Testis (tissue), 3 donors: Measurements from ENCODE around the gene TMUB1. TPM values are rescaled to one million over a fixed set of nuclear protein-coding genes. Genes with fewer than 3 reads are reported as not detected.

ENCODE experiments used
- DNase-seq: peaks from one replicate; pipeline ENCODE4 v3.0.0-alpha.2; 2019
- H3K27ac ChIP-seq, 2 donors: fragments of 200-600 bp; sonication (generic); one replicate each; pipeline ENCODE4 v1.5.1; 2019
- H3K27me3 ChIP-seq: fragments of 200-600 bp; sonication (generic); one replicate; pipeline ENCODE4 v1.5.1; 2019
- H3K36me3 ChIP-seq: fragments of 200-600 bp; sonication (generic); one replicate; pipeline ENCODE4 v1.5.1; 2017; ENCODE audit warnings: low read depth; ENCODE audit errors: missing control alignments
- H3K4me1 ChIP-seq: fragments of 200-600 bp; sonication (generic); one replicate; pipeline ENCODE4 v1.5.1; 2019
- H3K4me3 ChIP-seq, 2 donors: fragments of 200-600 bp; sonication (generic); one replicate each; pipeline ENCODE4 v1.5.1; 2017 to 2019
- H3K9me3 ChIP-seq: fragments of 200-600 bp; sonication (generic); one replicate; pipeline ENCODE4 v1.5.1; 2017
- CTCF ChIP-seq, 3 experiments: fragments of 450-650 bp in 2 of 3; fragments of 200-600 bp in 1 of 3; sonication (generic) in 1 of 3; IDR thresholded peaks; one replicate each; pipeline ENCODE4 v1.5.1; 2016 to 2019; ENCODE audit warnings: antibody characterized with exemption in 3 of 3, mild to moderate bottlenecking in 2 of 3, moderate library complexity in 1 of 3
- POLR2A ChIP-seq: fragments of 450-650 bp; IDR thresholded peaks from one replicate; pipeline ENCODE4 v1.6.1; 2017; ENCODE audit warnings: antibody characterized with exemption, mild to moderate bottlenecking, moderate library complexity
- WGBS, 2 donors: methylation state at CpG; one replicate each; pipeline ENCODE4 v1.1.5; 2018; 5-methylcytosine and 5-hydroxymethylcytosine counted together
- intact Hi-C: fragments of 100-400 bp; cut with DNase I; formaldehyde crosslinking; loops from one replicate; pipeline ENCODE4 v1.15.1; 2023; ENCODE audit warnings: low total_unique reads
- polyA plus RNA-seq: library from polyadenylated mRNA; stranded (reverse); fragments of 350-450 nt; fragmentation: Illumina TruSeq; extraction: RNeasy Lipid Tissue Mini Kit (QIAGEN cat#74804); gene quantifications from one replicate; pipeline ENCODE4 v1.2.3, GENCODE V29; 2014; ENCODE audit warnings: low read depth, low replicate concordance; ENCODE audit not compliant: insufficient read depth
- total RNA-seq, 2 donors: library from RNA; depleted of rRNA; stranded (reverse); fragments of >200 nt; gene quantifications; one replicate each; pipeline ENCODE4 v1.2.3, GENCODE V29; 2016

Gene TMUB1
- total and polyA plus RNA-seq, 3 donors from 2014 or later = 30.8 to 68.7 (median 63.2) TPM

- 93 to 94% methylated on average over 13 of the region's 13 CpGs for WGBS, 2 donors
- DNase-seq = no peak
- no peaks in the 10 kb centered on the region for H3K27me3 ChIP-seq
- no peak for TF ChIP-seq POLR2A
- no peak for TF ChIP-seq CTCF (IDR thresholded peaks at IDR 0.05)
- H3K9me3 ChIP-seq = no peaks in the 10 kb centered on the region
- no peak overlapping the region for H3K27ac ChIP-seq
- no peak overlapping the region for H3K4me3 ChIP-seq
- peaks cover 6% of the 10 kb centered on the region for H3K4me1 ChIP-seq
- intact Hi-C loops = no loop called here
- H3K36me3 ChIP-seq = no peaks in the 10 kb centered on the region
These were observed 35.7 kb upstream of the TMUB1 start for GRCh38 chr7:151119055-151119415.

- WGBS, 2 donors = 92 to 96% methylated on average over 24 to 38 of the region's 38 CpGs
- H3K9me3 ChIP-seq = no peaks in the 10 kb centered on the region
- no peaks in the 10 kb centered on the region for H3K27me3 ChIP-seq
- H3K36me3 ChIP-seq = no peaks in the 10 kb centered on the region
- H3K4me3 ChIP-seq = no peak overlapping the region
- intact Hi-C loops = no loop called here
- DNase-seq = no peak
- TF ChIP-seq CTCF (IDR thresholded peaks at IDR 0.05) (no peak), POLR2A (no peak)
- no peak overlapping the region for H3K27ac ChIP-seq
- H3K4me1 ChIP-seq = peaks cover 2% of the 10 kb centered on the region
These were observed 35.1 kb upstream of the TMUB1 start for GRCh38 chr7:151118108-151119054.

GRCh38 chr7:151117565-151117964 lies 34.3 kb upstream of the TMUB1 start:
- Histone ChIP-seq H3K9me3 (no peaks in the 10 kb centered on the region), H3K4me1 (peaks cover 2% of the 10 kb centered on the region), H3K27me3 (no peaks in the 10 kb centered on the region), H3K36me3 (no peaks in the 10 kb centered on the region), H3K4me3 (no peak overlapping the region), H3K27ac (no peak overlapping the region)
- WGBS, 2 donors = 95 to 98% methylated on average over 12 of the region's 12 CpGs
- DNase-seq = no peak
- intact Hi-C loops = no loop called here
- TF ChIP-seq CTCF (IDR thresholded peaks at IDR 0.05) (no peak), POLR2A (no peak)

DNA sequence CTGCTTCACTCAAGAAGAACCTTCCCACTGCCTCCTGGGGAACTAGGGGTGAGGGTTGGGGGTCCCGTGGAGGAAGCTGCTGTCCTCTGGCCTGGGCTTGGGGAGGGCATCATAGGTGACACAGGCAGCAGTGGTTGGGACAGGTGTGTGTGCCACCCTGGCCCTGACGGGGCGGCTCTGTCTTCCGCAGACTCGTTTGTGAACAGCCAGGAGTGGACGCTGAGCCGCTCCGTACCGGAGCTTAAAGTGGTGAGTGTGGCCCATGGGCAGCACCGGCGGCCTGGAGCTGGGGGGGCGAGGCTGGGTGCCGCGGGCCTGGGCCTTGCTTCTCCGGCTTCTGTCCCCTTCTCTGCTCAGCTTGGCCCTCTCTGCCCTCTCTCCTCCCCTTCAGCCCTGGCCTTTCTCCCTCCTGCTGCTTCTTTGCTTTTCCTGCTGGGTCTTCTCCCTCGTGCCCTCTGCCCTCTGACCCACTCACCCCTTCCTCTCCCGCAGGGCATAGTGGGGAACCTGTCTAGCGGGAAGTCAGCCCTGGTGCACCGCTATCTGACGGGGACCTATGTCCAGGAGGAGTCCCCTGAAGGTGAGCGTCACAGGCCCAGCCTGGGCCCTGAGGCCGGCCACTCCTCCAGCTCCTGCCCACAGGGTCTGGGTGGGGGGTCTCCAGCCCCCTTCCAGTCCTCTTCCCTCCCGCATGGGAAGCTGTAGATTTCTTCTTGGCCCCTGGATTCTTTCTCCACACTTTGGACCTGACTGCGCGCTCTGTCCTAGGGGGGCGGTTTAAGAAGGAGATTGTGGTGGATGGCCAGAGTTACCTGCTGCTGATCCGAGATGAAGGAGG lies 33.5 kb upstream of the TMUB1 start:
- Histone ChIP-seq H3K4me3 (no peak overlapping the region), H3K36me3 (no peaks in the 10 kb centered on the region), H3K27ac (no peak overlapping the region), H3K9me3 (no peaks in the 10 kb centered on the region), H3K27me3 (no peaks in the 10 kb centered on the region), H3K4me1 (no peaks in the 10 kb centered on the region)
- intact Hi-C loops = no loop called here
- no peak for DNase-seq
- TF ChIP-seq POLR2A (no peak), CTCF (IDR thresholded peaks at IDR 0.05) (no peak)
- WGBS, 2 donors = 93% methylated on average over 5 to 22 of the region's 27 CpGs
